B cell (primary cell): Measurements from ENCODE around the gene FLVCR1.

ENCODE experiments used
- CTCF ChIP-seq: fragments of 200-600 bp; IDR thresholded peaks from one replicate; pipeline ENCODE4 v1.8.0; 2022; ENCODE audit warnings: antibody characterized with exemption, mild to moderate bottlenecking
- EZH2 ChIP-seq: IDR thresholded peaks from 2 replicates; pipeline ENCODE4 v1.6.1; 2012; ENCODE audit warnings: borderline replicate concordance, low read depth, mild to moderate bottlenecking, moderate library complexity, low read length; ENCODE audit not compliant: insufficient read depth, poor library complexity, severe bottlenecking

DNA sequence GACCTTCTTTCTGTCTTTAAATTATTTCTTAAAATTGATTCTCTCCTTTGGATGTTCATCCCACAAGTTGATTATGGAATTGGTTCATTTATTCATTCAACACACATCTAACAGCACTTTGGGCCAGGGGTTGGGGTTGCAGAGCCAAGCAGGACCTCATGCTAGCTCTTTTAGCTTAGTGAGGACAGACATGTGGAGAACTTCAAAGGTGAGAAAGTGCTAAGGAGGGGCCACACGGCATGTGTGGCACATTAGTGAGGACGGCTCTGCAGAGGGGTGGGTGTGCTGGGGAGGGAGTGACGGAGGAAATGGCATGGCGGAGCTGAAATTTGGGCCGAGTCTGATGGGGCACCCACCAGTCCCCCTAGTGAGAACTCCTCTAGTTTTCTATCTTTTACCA is 59.8 kb downstream of the FLVCR1 start:
- TF ChIP-seq CTCF (no peak), EZH2 (no peak)
